NCI-H187 treated with DMSO at 0.1 percent for 48 hours (cell line): Measurements from ENCODE around the gene EEPD1.

ENCODE experiments used
- DNase-seq: peaks from one replicate; lab custom pipeline; 2025; lab: John Stamatoyannopoulos, UW

The EEPD1 gene

GRCh38 chr7:36279200-36279925 lies 126.3 kb downstream of the EEPD1 start:
- DNase-seq: peak; percentile 63

DNA sequence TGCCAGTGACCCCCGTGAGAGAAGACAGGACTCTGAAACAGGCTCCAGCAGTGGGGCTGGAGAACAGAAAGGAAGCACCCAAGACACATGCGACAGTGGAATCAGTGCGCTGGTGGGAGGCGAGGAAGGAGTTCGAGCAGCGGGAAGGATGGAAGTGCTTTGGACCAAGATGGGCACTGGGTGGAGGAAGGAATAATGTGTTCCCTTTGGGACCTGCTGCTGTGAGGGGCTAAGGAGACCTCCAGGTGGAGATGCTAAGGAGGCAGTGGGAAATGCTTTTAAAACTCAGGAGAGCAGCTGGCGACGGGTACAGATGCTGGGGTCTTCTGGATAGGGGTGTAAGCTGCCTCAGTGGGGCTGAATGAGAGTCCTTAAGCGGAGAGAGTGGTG lies 126.9 kb downstream of the EEPD1 start:
- no peak for DNase-seq

DNA sequence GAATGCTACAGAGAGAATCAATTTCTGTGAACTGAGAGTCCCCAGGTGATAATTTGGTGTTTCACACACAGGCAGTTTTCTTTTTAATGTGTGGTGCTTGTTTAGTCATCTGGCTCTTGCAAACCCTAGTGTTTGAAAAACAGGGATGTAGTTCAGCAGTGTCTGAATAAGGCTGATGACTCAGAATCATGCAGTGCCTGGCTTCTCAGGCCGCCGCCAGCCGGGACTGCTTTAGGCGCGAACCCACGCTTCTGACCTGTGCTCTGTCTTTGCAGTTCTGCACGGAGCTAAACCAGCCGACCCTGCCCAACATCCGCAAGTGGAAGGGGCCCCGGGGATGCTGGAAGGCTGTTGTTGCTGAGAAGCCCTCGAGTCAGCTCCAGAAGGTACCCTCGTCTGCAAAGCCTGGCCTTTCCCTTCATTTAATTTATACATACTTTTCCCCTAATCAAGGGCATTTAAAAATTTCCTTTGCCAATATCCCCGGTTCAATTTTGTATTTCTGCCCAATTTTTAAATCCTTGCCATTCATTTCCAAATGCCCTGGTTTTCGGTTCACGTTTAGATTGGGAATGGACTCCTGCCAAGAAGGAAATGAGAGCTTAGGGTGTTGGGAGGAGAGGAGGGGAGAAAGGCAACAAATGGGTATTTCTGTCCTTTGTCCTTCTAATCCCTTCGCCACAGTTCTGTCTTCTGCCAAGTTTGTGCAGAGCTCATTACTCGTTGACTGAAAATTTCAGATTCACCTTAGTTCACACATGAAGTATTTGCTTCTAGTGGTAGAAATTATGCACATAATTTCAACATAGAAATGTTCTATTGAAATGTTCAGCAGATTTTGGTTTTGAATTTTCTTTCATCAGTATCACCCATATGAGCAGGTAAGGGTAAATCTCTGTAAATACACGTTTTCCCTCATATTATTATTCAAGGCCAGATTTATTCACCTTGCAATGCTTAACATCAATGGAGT lies 128.1 kb downstream of the EEPD1 start:
- no peak for DNase-seq

GRCh38 chr7:36281945-36282717 lies 129.1 kb downstream of the EEPD1 start:
- DNase-seq: no peak

DNA sequence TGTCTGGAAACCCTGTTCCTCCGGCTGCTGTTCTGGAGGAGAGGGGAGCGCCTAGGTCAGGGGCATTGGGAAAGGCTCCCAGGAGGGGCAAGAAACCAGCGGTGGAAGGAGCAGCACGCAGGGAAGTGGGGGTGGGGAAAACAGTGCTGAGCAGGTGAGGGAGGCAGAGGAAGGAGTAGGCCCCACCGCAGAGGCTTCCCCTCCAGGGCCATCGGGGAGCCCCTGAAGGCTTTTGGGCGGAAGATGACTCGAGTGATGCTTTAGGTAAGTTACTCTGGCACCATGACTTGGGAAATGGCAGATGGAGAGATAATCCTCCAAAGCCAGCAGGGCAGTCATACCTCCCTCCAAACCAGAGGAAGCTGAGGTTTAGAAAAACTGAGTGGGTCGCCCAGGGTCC lies 130.1 kb downstream of the EEPD1 start:
- no peak for DNase-seq

DNA sequence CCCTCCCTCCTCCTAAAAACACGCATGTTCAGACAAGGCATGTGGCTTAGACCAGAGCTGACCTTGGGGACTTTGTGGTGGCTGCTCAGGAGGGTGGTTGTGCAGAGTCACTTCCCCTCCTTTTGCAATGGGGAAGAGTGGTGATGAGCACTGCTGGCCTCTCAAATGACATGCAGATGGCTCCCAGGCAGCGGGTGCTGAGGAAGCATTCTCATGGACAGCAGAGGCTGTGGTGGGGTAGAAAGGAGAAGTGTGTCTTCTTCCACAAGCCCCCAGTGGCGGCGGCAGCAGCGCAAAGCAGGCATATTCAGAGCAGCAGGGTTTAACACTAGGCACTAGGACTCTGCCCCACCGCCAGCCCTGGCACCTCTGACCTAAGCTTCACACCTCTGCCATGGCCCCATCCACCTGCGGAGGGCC lies 130.7 kb downstream of the EEPD1 start:
- no peak for DNase-seq

DNA sequence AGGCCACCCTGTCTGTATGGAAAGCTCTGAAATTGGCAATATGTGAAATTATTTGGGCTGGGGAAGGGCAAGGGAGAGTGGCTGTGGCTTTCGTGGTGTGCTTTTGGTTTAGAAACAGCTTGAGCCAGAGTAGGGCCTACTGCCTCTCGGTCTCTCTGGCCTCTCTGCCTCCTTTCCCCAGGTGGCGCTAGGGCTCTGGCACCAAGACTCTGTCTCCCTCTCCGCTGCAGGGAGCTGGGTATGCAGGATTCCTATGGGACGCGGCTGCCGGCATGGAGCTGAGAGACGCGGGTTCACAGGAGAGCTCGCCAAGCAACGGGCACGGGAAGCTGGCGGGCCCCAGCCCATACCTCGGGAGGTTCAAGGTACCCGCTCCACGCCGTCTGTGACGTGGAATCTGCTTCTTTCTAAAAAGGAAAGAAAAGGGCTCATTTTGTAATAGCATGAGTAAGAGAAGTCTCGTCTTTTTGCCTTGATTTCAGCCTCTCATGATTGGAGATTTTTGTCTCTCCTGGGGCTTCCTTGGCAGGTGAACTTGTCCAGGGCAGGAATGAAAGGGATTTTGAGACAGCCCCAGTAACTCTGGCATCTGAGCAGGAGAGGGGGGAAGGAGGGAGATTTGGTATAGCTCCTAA lies 131.5 kb downstream of the EEPD1 start:
- DNase-seq: no peak

DNA sequence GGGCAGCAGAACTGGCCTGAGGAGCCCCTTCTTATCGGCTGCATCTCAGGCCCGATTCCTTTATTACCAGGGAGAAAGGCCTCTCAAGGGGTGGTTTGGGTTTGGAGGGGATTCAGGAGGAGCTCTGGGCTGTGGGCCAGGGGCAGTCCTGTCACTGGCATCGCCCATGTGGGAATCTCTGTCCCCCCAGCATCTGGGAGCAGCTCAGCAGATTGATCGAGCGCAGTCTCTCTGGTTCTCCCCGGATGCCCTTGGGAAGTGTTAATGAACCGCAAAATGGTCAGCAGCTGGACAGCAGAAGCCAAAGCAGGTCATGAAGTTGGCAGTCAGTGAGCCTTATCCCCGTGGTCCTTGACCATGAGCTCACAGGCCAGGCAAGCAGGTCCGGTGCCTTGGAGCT lies 132.2 kb downstream of the EEPD1 start:
- no peak for DNase-seq

DNA sequence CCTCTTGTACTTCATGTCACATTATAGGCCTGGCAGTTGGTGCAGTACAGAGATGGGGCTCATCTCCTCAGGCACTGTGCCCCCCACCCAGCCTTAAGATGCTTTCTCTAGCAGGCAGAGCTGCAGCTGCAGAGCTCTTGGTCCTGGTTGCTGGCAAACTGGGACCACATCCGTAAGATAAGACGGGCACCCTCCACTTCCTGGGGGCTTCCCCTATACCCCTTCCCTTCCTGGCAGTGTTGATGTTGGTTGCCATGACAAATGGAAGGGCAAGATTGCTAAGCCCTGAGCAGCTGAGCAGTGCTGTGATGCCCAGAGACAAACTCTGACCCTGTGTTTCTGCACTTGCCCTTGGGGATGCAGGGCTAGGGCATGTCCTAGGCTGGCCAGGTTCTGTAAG lies 133.2 kb downstream of the EEPD1 start:
- no peak for DNase-seq

DNA sequence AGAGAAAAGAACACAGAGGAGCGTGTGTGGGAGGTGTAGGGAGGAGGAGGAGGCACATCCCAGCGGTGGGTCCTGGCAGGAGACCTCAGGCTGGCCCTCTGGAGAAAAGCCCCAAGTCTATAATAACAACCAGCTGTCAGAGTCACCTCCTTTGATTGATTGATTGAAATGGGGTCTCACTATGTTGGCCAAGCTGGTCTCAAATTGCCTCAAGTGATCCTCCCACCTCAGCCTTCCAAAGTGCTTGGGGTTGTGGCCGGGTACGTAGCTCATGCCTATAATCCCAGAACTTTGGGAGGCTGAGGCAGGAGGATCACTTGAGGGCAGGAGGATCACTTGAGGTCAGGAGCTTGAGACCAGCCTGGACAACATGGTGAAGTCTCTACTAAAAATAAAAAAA lies 133.6 kb downstream of the EEPD1 start:
- DNase-seq: no peak

DNA sequence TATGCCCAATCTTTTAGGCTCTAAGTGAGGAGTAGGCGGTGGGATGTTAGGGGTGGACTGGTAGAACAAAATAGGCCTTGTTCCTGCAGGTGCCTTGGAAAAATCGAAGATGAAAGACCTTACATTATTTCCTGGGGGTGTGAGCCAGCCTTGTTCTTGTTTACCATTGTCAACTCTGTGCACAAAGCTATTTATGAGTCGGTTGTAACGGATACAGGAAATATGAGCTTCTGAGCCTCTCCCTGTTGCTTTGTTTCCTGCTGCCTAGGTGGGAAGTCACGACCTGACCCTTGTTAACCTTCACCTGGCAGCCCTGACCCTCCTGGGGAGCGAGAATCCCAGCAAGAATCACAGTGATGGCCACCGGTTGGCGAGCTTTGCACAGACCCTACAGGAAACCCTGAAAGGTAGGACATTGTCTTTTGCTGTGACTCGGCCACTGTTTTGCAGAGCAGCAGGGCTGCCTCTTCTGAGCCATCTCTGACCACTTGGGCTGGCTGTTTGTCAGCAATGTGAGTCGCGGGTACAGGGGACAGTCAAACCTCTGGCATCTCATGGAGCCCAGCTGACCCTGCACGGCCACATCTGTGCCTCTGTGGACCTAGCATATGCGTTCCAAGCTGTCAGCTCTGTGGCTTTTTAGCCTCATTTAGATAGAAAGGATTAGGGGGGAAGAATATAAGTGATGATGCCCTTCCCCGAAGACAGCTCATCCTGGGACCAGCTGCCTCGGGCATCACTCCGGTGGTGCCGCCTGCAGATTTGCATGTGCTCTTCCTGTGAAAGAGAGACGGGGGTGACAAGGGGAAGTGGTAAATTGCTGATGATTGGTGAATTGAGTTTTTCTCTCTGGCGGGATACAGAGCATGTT lies 134.6 kb downstream of the EEPD1 start:
- DNase-seq: no peak

DNA sequence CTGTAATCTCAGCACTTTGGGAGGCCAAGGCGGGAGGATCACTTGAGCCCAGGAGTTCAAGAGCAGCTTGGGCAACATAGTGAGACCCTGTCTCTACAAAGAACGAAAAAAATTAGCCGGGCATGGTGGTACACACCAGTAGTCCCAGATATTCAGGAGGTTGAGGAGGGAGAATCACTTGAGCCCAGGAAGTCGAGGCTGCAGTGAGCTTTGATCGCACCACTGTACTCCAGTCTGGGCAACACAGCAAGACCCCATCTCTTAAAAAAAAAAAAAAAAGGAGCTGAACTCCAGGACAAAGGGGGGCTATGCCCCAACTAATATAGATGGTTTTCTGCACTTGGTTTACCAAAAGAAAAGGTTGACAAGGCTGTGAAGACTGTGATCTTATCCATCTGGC lies 135.4 kb downstream of the EEPD1 start:
- DNase-seq: no peak

GRCh38 chr7:36289833-36290661 lies 137.0 kb downstream of the EEPD1 start:
- no peak for DNase-seq

GRCh38 chr7:36291387-36292316 lies 138.6 kb downstream of the EEPD1 start:
- DNase-seq: peak; percentile 23

GRCh38 chr7:36295090-36295489 lies 142.0 kb downstream of the EEPD1 start:
- no peak for DNase-seq

DNA sequence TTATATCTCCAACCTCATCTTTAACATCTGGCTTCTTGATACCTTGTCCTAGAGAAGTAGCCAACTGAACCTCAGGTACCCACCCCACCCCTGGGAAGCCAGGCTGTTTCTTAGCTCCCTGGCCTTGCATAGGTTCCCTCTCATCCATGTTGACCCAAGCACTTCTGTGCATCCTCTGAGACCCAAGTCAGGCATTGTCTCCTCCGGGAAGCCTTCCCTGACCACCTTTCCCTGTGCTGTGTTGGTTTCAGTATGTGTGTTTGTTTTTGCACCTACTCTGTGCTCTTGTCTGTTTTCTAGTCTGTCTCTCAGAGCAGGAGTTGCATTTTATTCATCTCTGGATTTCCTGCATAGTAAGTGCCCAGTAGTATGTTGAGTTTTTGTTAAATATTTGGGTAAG lies 143.2 kb downstream of the EEPD1 start:
- no peak for DNase-seq

GRCh38 chr7:36297364-36298009 lies 144.4 kb downstream of the EEPD1 start:
- no peak for DNase-seq

DNA sequence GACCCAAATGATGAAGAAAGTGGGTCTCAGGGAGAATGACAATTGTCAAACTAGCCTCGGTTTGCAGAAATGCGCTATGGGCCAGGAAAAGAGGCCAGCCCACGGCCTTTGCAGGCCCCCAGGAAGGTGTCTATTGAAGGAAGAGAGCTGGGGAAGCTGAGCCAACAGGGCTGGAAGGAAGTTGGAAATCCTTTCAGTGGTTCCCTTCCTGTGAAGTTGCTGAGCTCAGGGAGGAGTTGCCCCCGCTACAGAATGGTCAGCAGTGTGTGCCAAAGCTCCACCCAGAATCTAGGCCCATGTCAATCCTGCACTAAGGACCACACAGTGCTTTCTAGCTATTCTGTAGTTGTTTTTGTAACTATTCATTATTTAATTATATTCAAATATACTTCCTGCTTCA lies 145.1 kb downstream of the EEPD1 start:
- no peak for DNase-seq
